ENCODE measurements around the gene PTPRQ. TPM values are rescaled to one million over a fixed set of nuclear protein-coding genes. Genes with fewer than 3 reads are reported as not detected.
A peak's percentile ranks its signal among the peaks of the same experiment; 100 is the strongest.

PTPRQ gene
- total RNA-seq, 8 experiments from 2014 or later, result 0.08 to 20.0 (median 0.57) TPM; not detected in 1

DNA sequence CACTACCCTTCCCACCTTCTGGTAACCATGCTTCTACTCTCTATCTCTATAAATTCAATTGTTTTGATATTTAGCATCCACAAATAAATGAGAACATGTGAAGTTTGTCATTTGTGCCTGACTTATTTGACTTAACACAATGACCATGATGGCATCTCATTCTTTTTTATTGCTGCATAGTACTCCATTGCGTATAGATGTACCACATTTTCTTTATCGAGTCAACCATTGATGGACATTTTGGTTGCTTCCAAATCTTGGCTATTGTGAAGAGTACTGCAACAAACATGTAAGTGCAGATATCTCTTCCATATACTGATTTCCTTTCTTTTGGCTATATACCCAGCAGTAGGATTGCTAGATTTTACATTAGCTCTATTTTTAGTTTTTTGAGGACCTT is 73.6 kb downstream of the PTPRQ start:
- in situ Hi-C loops (cut with MboI; ENCODE audit: low pct_unique_long_range_greater_than_20kb in 2 of 9, low sequenced_read_pairs in 9 of 9, unreplicated experiment in 9 of 9), result no loop called here
- 88 to 100% (median 100%) methylated on average over 1 to 2 of the region's 2 CpGs; no CpG with 5 or more reads in 2 of the 10 experiments for WGBS, 10 experiments
- H3K27ac ChIP-seq, result no peak overlapping the region
- H3K4me1 ChIP-seq (replicated peaks in 1 of 2), result no peaks in the 10 kb centered on the region
- no peak overlapping the region for H3K4me3 ChIP-seq
- ATAC-seq (replicated peaks in 6 of 8), result no peak

DNA sequence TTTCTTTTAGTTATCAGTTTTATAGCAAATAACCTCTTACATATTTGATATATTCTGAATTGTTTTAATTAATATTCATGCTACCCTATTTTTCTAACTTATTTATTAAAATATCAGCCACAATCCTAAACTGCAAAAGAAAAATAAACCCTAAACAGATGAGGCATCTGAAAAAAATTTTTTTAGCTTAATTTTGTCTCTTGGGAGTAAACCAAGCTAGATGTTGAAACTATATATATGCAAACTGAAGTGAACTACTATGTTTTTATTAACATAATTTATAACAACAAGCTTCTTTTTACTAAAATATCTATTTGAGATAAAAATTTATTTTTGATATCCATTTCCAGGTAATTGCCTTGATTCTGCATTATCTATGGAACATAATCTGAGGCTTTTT is 87.6 kb downstream of the PTPRQ start:
- Histone ChIP-seq H3K27ac (no peak overlapping the region), H3K4me1 (replicated peaks in 1 of 2) (no peaks in the 10 kb centered on the region), H3K4me3 (no peak overlapping the region)
- ATAC-seq (replicated peaks in 6 of 8), result no peak
- in situ Hi-C loops (cut with MboI; ENCODE audit: low pct_unique_long_range_greater_than_20kb in 2 of 9, low sequenced_read_pairs in 9 of 9, unreplicated experiment in 9 of 9), result no loop called here

DNA sequence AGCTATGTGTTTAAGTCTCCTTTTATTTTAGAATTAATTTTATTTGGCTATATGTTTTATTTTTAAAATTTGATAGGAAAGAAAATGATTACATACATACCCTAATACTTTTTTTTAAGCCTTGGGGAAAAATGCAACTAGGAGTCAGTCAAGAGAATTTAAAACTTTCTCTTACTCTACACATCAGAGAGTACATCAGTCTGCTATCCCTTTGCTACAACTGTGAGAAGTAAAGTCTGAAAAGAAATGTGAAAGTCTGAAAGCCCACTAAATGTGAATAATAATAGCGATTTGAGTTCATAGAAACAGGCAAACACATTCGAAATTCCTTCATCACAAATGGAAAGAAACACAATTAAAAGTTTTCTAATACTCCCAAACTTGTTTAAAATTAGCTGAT is 95.0 kb downstream of the PTPRQ start:
- no peaks in the 10 kb centered on the region for H3K4me1 ChIP-seq (replicated peaks in 1 of 2)
- H3K4me3 ChIP-seq, result no peak overlapping the region
- in situ Hi-C loops (cut with MboI; ENCODE audit: low pct_unique_long_range_greater_than_20kb in 2 of 9, low sequenced_read_pairs in 9 of 9, unreplicated experiment in 9 of 9), result no loop called here
- 0 to 50% (median 14%) methylated on average over 1 to 2 of the region's 2 CpGs for WGBS, 10 experiments
- no peak for ATAC-seq (replicated peaks in 6 of 8)
- no peak overlapping the region for H3K27ac ChIP-seq

DNA sequence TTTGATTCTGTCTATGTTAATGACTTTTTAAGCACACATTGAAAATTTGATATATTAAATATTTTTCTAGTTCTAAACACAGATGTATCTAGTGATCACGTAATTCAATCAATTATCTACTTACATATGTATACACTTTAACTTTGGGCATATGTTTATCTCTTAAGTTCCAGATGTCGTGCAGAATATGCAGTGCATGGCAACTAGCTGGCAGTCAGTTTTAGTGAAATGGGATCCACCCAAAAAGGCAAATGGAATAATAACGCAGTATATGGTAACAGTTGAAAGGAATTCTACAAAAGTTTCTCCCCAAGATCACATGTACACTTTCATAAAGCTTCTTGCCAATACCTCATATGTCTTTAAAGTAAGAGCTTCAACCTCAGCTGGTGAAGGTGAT is 105.3 kb downstream of the PTPRQ start:
- WGBS, 10 experiments, result 0 to 94% (median 49%) methylated on average over 2 to 3 of the region's 3 CpGs; no CpG with 5 or more reads in 2 of the 10 experiments
- ATAC-seq (replicated peaks in 6 of 8), result peak in 3 of 8 experiments; percentile 51 to 75 (median 75)
- in situ Hi-C loops (cut with MboI; ENCODE audit: low pct_unique_long_range_greater_than_20kb in 2 of 9, low sequenced_read_pairs in 9 of 9, unreplicated experiment in 9 of 9), result no loop called here
- H3K4me1 ChIP-seq (replicated peaks in 1 of 2), result no peaks in the 10 kb centered on the region
- H3K4me3 ChIP-seq, result no peak overlapping the region
- H3K27ac ChIP-seq, result no peak overlapping the region

DNA sequence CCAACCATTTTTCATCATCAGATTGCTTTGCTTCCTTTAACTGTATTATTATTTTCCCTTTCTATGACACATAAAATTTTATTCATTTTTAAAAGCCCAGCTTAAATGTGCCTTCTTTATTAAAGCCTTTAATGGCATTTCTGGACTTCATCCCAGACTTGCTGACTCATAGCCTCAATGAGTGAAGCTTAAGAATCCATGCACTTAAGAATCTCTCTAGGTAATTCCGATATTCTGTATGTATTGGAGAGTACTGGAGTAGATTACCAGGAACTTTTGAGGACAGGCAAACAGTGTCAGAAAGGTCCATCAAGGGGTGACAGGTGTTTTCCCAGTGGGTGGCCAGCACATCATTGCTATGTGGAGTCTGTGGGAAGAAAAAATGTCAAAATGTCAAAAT is 107.9 kb downstream of the PTPRQ start:
- Histone ChIP-seq H3K4me1 (replicated peaks in 1 of 2) (no peaks in the 10 kb centered on the region), H3K27ac (no peak overlapping the region), H3K4me3 (no peak overlapping the region)
- in situ Hi-C loops (cut with MboI; ENCODE audit: low pct_unique_long_range_greater_than_20kb in 2 of 9, low sequenced_read_pairs in 9 of 9, unreplicated experiment in 9 of 9), result no loop called here
- WGBS, 10 experiments, result 0 to 100% (median 100%) methylated on average over 1 of the region's 1 CpG; no CpG with 5 or more reads in 4 of the 10 experiments
- peak in 4 of 8 experiments; percentile 22 to 86 (median 75) for ATAC-seq (replicated peaks in 6 of 8)

DNA sequence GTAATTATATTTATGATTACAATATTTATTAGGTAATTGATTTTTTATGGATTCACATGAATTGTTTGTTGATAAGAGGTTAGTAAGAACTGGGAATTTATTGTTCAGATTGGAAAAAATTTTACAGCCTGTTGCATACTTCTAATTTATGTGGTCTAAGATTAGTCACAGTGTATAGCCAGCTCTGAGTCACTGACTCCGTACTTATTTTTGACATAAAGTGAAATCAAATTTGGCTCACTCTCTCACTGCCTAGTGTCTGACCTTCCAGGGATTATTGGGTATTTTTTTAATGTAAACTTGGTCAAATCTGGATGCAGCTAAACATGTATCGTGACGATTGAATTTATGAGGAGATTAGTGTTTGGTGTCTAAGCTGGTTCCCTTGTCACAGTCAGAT is 109.3 kb downstream of the PTPRQ start:
- Histone ChIP-seq H3K4me1 (replicated peaks in 1 of 2) (no peaks in the 10 kb centered on the region), H3K27ac (no peak overlapping the region), H3K4me3 (no peak overlapping the region)
- in situ Hi-C loops (cut with MboI; ENCODE audit: low pct_unique_long_range_greater_than_20kb in 2 of 9, low sequenced_read_pairs in 9 of 9, unreplicated experiment in 9 of 9), result no loop called here
- peak in 5 of 8 experiments; percentile 53 to 86 (median 72) for ATAC-seq (replicated peaks in 6 of 8)
- 0 to 96% (median 74%) methylated on average over 1 to 3 of the region's 3 CpGs; no CpG with 5 or more reads in 2 of the 10 experiments for WGBS, 10 experiments

DNA sequence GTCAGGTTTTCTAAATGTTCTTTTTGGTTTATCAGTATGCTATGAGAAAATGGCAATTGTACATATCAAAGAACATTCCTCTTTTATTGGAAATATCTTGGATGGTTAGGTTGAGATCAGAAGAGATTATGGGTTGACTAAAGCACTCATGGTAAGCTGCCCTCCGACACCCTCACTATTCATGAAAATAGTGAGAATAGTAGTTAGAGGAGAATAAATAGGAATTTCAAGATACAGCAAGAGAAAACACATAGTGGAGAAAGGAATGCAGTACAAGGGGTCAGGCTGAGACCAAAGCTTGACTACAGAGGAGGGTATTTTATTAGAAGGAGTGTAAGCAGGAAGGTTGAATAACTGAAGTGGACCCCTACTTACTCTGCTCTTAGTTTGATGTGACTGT is 112.5 kb downstream of the PTPRQ start:
- in situ Hi-C loops (cut with MboI; ENCODE audit: low pct_unique_long_range_greater_than_20kb in 2 of 9, low sequenced_read_pairs in 9 of 9, unreplicated experiment in 9 of 9), result no loop called here
- Histone ChIP-seq H3K27ac (no peak overlapping the region), H3K4me1 (replicated peaks in 1 of 2) (no peaks in the 10 kb centered on the region), H3K4me3 (no peak overlapping the region)
- no peak for ATAC-seq (replicated peaks in 6 of 8)
- WGBS, 10 experiments, result 60 to 100% (median 100%) methylated on average over 1 of the region's 1 CpG; no CpG with 5 or more reads in 4 of the 10 experiments

DNA sequence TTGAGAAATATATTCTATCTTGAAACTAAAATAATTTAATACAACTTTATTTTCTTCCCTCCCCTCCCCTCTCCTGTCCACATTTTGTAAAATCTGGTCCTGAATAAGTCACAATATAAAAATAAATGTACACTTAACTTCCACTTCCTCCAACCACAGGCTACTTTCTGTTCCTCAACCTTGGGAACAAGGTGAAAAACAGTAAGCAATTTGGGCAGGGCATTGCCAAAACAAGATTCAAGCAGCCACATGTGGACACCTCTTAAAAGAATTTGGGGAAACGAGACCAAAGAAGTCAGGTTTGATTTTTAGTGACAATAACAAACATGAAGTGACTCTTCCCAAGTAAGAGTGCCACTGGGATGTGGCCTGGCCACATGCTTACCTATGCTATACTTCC is 115.7 kb downstream of the PTPRQ start:
- Histone ChIP-seq H3K4me3 (no peak overlapping the region), H3K27ac (no peak overlapping the region), H3K4me1 (replicated peaks in 1 of 2) (no peaks in the 10 kb centered on the region)
- ATAC-seq (replicated peaks in 6 of 8), result no peak
- in situ Hi-C loops (cut with MboI; ENCODE audit: low pct_unique_long_range_greater_than_20kb in 2 of 9, low sequenced_read_pairs in 9 of 9, unreplicated experiment in 9 of 9), result no loop called here
- WGBS, 10 experiments, result 20 to 80% (median 40%) methylated on average over 1 of the region's 1 CpG; no CpG with 5 or more reads in 3 of the 10 experiments

DNA sequence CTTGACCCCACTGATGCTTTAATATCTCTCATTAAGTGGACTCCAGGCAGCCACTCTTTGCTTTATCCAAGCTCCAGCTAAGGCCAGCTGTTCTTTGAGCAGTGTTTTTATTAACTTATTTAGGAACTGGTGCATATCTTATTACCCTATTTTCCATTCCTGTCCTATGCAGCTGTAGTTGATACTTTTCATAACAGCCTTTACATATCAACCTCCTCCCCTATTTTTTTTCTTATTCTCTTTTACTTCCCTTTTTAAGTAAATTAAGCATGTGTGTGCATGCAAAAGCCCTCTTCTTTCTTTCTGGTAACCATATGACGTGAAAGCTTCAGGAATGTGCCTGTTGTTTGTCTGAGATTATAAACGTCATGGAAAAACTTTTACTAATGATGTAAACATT is 121.2 kb downstream of the PTPRQ start:
- in situ Hi-C loops (cut with MboI; ENCODE audit: low pct_unique_long_range_greater_than_20kb in 2 of 9, low sequenced_read_pairs in 9 of 9, unreplicated experiment in 9 of 9), result no loop called here
- Histone ChIP-seq H3K4me1 (replicated peaks in 1 of 2) (no peaks in the 10 kb centered on the region), H3K4me3 (no peak overlapping the region), H3K27ac (no peak overlapping the region)
- peak in 3 of 8 experiments; percentile 87 to 92 (median 91) for ATAC-seq (replicated peaks in 6 of 8)
- 0 to 67% (median 25%) methylated on average over 1 to 2 of the region's 2 CpGs for WGBS, 10 experiments

DNA sequence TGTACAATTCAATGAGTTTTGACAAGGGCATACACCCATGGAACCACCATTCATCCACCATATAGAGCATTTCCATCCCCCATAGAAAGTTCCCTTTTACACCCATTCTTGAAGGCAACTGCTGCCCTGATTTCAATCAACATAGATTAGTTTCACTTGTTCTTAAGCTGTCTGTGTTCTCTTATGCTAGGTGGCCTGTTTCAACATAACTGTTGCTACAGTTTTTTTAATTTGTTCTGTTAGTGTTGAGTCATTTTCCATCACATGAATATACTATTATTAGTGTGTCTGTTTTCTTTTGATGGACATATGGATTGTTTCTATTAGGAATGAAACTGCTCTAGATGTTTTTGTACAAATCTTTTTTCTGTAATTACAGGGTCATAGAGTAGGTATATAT is 123.4 kb downstream of the PTPRQ start:
- Histone ChIP-seq H3K4me3 (no peak overlapping the region), H3K27ac (no peak overlapping the region), H3K4me1 (replicated peaks in 1 of 2) (no peaks in the 10 kb centered on the region)
- ATAC-seq (replicated peaks in 6 of 8), result peak in 3 of 8 experiments; percentile 41 to 84 (median 70)
- in situ Hi-C loops (cut with MboI; ENCODE audit: low pct_unique_long_range_greater_than_20kb in 2 of 9, low sequenced_read_pairs in 9 of 9, unreplicated experiment in 9 of 9), result no loop called here

DNA sequence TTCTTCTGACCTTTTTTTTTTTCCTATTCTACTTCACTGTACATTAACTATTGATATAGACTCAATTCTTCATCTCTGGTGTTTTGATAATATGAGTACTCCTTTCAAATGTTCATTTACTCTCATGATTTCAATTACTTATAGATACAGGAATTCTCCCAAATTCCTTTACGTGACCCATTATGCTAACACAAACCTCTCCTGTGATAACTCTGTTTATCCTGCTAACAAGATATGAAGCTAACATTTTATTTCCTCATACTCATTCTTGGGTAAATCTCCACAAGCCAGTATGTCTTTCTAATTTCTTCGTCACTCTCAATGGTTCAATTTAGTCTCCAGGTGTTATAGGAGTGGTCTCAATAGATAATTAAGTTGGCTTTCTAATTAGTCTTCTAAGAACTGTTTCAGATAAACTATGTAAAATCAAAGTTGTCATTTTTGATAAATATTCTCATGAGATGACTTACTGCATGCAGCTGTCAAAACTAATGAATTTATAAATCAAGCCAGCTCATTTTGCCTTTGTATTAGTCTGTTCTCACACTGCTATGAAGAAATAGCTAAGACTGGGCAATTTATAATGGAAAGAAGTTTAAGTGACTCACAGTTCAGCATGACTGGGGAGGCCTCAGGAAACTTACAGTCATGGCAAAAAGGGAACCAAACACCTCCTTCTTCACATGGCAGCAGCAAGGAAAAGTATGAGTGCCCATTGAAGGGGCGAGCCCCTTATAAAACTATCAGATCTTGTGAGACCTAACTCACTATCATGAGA is 132.8 kb downstream of the PTPRQ start:
- whole genome bisulfite sequencing, 10 experiments, result 80 to 100% (median 97%) methylated on average over 1 to 3 of the region's 3 CpGs
- H3K4me3 ChIP-seq, result no peak overlapping the region
- H3K27ac ChIP-seq, result no peak overlapping the region
- in situ Hi-C loops (cut with MboI; ENCODE audit: low pct_unique_long_range_greater_than_20kb in 2 of 9, low sequenced_read_pairs in 9 of 9, unreplicated experiment in 9 of 9), result no loop called here
- no peak for ATAC-seq (replicated peaks in 6 of 8)
- no peaks in the 10 kb centered on the region for H3K4me1 ChIP-seq (replicated peaks in 1 of 2)

DNA sequence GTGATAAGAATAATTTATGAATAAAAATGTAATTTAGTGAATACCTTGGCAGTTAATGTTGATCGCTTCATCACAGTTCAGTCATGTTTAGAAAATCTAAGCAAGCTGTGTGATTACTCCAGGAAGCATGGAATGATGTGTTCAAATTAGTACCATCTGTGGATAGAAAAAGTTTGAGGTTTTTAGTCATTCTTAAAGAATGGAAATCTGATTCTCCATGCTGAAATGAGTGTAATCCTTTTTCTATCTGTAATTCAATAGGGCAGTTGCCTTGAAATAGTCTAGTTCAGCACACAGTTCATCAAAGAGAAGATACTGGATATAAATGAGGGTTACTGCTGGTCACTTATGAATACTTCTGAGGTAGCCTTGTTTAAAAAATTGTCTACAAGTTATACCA is 136.2 kb downstream of the PTPRQ start:
- Histone ChIP-seq H3K4me3 (no peak overlapping the region), H3K27ac (no peak overlapping the region)
- peak in 2 of 8 experiments; percentile 37 to 99 for ATAC-seq (replicated peaks in 6 of 8)

DNA sequence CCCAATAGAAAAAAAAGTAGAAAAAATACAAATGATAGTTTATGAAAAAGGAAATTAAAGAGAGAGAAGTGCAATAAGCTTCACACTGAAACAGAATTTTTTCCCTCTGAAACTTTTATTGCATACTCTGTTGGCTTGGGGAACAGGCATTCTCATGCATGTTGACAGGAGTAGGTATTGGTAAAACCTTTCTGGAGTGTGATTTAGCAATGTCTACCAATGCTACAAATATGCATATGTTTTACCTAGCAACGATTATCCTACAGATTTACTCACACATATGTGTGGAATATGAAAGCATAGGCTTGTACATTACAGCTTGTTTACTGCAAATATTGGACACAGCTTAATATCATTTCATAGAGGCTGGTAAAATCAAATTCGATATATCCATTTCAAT is 137.7 kb downstream of the PTPRQ start:
- WGBS, 10 experiments, result 0 to 58% (median 49%) methylated on average over 1 to 2 of the region's 2 CpGs; no CpG with 5 or more reads in 3 of the 10 experiments
- in situ Hi-C loops (cut with MboI; ENCODE audit: low pct_unique_long_range_greater_than_20kb in 2 of 9, low sequenced_read_pairs in 9 of 9, unreplicated experiment in 9 of 9), result no loop called here
- no peak overlapping the region for H3K27ac ChIP-seq
- no peak for ATAC-seq (replicated peaks in 6 of 8)
- no peak overlapping the region for H3K4me3 ChIP-seq
- no peaks in the 10 kb centered on the region for H3K4me1 ChIP-seq (replicated peaks in 1 of 2)

More for the DNA sequence above, 136.2 kb downstream of the PTPRQ start:
- no peaks in the 10 kb centered on the region for H3K4me1 ChIP-seq (replicated peaks in 1 of 2)
- in situ Hi-C loops (cut with MboI; ENCODE audit: low pct_unique_long_range_greater_than_20kb in 2 of 9, low sequenced_read_pairs in 9 of 9, unreplicated experiment in 9 of 9), result no loop called here
- WGBS, 10 experiments, result 0 to 86% (median 67%) methylated on average over 1 of the region's 1 CpG; no CpG with 5 or more reads in 3 of the 10 experiments

DNA sequence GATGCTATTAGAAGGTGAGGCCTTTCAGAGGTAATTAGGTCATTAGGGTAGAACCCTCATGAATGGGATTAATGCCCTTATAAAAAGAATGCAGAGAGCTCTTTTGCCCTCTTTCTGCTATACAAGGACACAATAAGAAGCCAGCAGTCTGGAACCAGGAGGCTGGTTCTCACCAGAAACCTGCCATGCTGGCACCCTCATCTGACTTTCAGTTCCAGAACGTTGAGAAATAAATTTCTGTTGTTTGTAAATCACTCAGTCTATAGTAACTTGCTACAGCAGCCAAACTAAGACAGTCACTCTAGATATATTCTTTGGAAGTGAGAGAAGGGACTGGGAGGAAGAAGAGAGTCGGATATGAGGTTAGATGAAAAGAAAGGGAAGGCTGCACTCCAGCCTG is 138.4 kb downstream of the PTPRQ start:
- in situ Hi-C loops (cut with MboI; ENCODE audit: low pct_unique_long_range_greater_than_20kb in 2 of 9, low sequenced_read_pairs in 9 of 9, unreplicated experiment in 9 of 9), result no loop called here

More for the DNA sequence above, 138.4 kb downstream of the PTPRQ start:
- 40 to 100% (median 81%) methylated on average over 1 to 2 of the region's 2 CpGs; no CpG with 5 or more reads in 2 of the 10 experiments for WGBS, 10 experiments
- no peak overlapping the region for H3K4me3 ChIP-seq
- H3K27ac ChIP-seq, result no peak overlapping the region
- no peaks in the 10 kb centered on the region for H3K4me1 ChIP-seq (replicated peaks in 1 of 2)
- ATAC-seq (replicated peaks in 6 of 8), result no peak

Measured in motor neuron (in vitro differentiated cells).